T1000 (cell line): ENCODE measurements around the gene NELFE.
"Not testable (repeated sequence)": the region's sequence is repeated elsewhere in the genome, so short reads cannot be mapped to it uniquely, and the experiment has no call there.

Experiments used
- DNase-seq: peaks from one replicate; lab custom pipeline; 2025; ENCODE audit warnings: mixed read lengths; lab: John Stamatoyannopoulos, UW

Gene NELFE

GRCh38 chr6:31949926-31950548 lies 8.7 kb downstream of the NELFE start:
- DNase-seq: no peak

GRCh38 chr6:31948753-31949413 lies 9.9 kb downstream of the NELFE start:
- DNase-seq: peak; percentile 68

DNA sequence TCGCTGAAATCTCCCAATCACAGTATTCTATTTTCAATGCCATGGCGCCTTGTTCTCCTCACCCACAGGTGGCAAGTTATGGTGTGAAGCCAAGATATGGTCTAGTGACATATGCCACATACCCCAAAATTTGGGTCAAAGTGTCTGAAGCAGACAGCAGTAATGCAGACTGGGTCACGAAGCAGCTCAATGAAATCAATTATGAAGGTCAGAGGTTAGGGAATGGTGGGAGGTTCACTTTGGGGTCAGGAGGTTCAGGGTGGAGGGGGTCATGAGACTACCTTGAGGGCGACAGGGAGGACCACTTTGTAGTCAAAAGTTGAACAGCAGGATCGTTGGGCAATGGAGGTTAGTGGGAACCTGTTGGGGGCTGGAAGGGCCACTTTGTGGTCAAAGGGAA lies 10.5 kb downstream of the NELFE start:
- DNase-seq: no peak

- DNase-seq: no peak
Measured at GRCh38 chr6:31947864-31948263, 10.9 kb downstream of the NELFE start.

GRCh38 chr6:31947070-31947675 lies 11.6 kb downstream of the NELFE start:
- DNase-seq: no peak

DNA sequence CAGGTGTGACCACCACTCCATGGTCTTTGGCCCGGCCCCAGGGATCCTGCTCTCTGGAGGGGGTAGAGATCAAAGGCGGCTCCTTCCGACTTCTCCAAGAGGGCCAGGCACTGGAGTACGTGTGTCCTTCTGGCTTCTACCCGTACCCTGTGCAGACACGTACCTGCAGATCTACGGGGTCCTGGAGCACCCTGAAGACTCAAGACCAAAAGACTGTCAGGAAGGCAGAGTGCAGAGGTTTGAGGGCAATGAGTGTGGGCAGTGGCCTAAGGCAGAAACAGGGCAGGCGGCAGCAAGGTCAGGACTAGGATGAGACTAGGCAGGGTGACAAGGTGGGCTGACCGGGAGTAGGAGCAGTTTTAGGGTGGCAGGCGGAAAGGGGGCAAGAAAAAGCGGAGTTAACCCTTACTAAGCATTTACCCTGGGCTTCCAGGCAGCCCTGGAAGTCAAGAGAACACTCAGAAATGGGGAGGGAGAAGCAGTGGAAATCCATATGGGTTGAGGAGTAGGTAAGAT lies 12.3 kb downstream of the NELFE start:
- no peak for DNase-seq

DNA sequence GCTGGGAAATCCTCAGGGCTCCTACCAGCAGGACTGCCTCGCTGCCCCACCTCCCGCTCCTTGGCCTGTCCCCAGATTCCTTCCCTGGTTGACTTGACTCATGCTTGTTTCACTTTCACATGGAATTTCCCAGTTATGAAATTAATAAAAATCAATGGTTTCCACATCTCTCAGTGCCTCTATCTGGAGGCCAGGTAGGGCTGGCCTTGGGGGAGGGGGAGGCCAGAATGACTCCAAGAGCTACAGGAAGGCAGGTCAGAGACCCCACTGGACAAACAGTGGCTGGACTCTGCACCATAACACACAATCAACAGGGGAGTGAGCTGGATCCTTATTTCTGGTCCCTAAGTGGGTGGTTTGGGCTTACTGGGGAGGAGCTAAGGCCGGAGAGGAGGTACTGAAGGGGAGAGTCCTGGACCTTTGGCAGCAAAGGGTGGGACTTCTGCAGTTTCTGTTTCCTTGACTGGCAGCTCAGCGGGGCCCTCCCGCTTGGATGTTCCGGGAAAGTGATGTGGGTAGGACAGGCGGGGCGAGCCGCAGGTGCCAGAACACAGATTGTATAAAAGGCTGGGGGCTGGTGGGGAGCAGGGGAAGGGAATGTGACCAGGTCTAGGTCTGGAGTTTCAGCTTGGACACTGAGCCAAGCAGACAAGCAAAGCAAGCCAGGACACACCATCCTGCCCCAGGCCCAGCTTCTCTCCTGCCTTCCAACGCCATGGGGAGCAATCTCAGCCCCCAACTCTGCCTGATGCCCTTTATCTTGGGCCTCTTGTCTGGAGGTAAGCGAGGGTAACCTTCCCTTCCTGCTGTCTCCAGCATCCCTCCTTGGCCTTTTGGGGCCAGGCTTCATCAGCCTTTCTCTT lies 13.0 kb downstream of the NELFE start, which contains the start of gene CFB:
CFB (plus strand) TSS at position 589 of the 863 bp plus-strand sequence; CDS start at position 716, 127 bp downstream.
- DNase-seq: peak; percentile 20

GRCh38 chr6:31945154-31945506 lies 13.6 kb downstream of the NELFE start:
- no peak for DNase-seq

DNA sequence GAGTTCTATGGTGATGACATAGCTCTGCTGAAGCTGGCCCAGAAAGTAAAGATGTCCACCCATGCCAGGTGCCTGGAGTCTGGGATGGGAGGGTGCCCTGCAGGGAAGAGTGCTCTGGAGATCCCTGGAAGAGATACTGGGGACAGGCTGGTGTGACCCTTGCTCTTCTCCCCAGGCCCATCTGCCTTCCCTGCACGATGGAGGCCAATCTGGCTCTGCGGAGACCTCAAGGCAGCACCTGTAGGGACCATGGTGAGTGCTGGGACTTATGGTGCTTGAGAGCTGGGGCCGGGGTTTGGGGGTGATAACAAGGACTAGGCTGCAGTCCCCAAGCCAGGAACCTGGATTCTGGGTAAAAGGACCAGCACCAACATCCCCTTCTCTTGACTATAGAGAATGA lies 15.0 kb downstream of the NELFE start:
- no peak for DNase-seq

DNA sequence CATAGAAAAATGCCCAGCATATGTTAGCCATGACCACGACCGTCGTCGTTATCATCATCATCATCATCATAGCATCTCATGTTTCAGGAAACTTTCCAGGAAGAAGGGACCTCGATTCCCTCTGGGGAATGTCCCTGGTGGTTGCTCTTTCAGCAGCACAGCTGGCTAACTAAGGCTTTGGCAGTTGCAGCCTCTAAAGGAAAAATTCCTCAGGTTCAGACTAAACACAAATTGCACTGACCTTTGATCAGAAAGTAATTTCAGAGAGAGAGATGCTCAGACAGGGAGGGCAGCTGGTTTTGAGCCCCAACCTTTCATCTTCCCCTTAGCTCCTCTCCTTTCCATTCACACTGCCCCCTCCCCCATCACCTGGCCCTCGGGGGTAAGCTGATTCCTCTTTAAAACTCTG lies 18.5 kb downstream of the NELFE start:
- DNase-seq: no peak

DNA sequence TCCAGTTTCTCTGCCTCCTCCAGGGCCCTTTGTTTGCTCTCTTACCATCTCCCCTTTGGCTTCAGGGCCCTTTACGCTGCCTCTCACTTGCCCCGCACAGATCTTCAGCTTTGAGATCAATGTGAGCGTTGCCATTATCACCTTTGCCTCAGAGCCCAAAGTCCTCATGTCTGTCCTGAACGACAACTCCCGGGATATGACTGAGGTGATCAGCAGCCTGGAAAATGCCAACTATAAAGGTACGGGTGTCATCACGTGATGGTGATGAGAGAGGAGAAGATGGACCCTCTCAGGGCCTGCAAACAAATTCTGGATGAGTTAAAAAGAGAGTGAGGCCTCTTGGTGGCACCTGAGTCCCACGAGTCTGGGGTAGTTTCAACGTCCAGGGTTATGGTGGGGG lies 22.9 kb downstream of the NELFE start:
- no peak for DNase-seq

- DNase-seq: no peak
Measured at GRCh38 chr6:31935021-31935420, 23.8 kb downstream of the NELFE start.

- no peak for DNase-seq
Measured at GRCh38 chr6:31933537-31933936, 25.2 kb downstream of the NELFE start.

DNA sequence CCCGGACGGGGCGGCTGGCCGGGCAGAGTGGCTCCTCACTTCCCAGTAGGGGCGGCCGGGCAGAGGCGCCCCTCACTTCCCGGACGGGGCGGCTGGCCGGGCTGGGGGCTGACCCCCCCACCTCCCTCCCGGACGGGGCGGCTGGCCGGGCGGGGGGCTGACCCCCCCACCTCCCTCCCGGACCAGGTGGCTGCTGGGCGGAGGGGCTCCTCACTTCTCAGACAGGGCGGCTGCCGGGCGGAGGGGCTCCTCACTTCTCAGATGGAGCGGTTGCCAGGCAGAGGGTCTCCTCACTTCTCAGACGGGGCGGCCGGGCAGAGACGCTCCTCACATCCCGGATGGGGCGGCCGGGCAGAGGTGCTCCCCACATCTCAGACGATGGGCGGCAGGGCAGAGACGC lies 26.6 kb downstream of the NELFE start:
- not testable (repeated sequence) for DNase-seq

DNA sequence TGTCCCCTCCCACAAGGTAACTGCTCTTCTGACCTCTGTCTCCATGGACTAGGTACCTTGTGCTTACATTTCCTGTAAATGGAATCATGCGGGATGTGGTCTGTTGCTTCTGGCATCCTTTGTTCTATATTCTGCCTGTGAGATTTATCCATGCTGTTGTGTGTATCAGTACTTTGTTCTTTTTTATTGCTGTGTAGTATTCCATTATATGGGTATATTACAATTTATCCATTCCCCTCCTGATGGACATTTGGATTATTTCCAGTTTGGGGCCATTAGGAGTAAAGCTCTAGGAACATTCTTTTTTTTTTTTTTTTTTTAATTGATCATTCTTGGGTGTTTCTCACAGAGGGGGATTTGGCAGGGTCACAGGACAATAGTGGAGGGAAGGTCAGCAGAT lies 27.8 kb downstream of the NELFE start:
- DNase-seq: no peak

GRCh38 chr6:31928672-31928939 lies 30.2 kb downstream of the NELFE start:
- no peak for DNase-seq

- no peak for DNase-seq
Measured at GRCh38 chr6:31927863-31928671, 30.7 kb downstream of the NELFE start.

- no peak for DNase-seq
Measured at GRCh38 chr6:31927242-31927862, 31.4 kb downstream of the NELFE start, which contains the start of gene C2. C2 (plus strand) TSS chr6:31927717; CDS start chr6:31927753, 36 bp downstream.

GRCh38 chr6:31922942-31923341 lies 35.8 kb downstream of the NELFE start:
- no peak for DNase-seq

GRCh38 chr6:31920811-31921210 lies 38.0 kb downstream of the NELFE start:
- no peak for DNase-seq
